HG03025 (cell line): ENCODE results near the gene TPGS2.

Experiments
- ATAC-seq: cut with Tn5 transposase; IDR thresholded peaks from one replicate; pipeline ENCODE4 v1.9.1; 2021; ENCODE audit warnings: mild to moderate bottlenecking, moderate library complexity; ENCODE audit not compliant: unreplicated experiment, low FRiP score

TPGS2 gene

DNA sequence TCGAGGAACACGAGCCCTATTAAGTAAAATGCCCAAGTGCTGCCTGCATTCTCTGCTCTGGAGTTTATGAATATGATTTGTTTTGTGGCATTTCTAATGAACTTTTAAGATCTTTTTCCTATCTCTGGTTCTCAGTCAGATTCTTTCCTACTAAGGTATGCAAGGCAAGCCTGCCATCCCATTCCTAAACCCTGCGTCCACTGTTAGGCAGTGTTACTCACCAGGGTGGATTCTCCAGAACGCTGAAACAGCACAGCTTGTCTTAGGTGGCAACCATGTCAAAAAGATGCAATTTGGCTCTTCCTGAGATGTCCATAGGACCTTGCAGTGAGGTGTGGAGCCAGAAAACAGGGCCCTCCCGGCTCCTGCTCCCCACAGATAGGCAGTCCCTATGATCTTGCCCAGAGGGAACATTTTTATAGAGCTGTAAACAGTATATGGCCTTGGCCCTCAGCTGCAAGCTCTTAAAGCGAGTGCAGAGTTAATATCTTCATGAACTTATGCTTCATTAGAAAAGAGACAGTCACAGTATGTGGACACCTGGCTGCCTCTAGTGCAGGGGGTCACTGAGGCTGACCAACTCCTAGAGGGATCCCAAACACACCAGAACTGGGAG lies 84.4 kb downstream of the TPGS2 start:
- no peak for ATAC-seq
